MCF 10A (cell line): ENCODE results near the gene SLMAP. TPM values are rescaled to one million over a fixed set of nuclear protein-coding genes. Genes with fewer than 3 reads are reported as not detected.

Experiments
- BruUV-seq: library from RNA; stranded (reverse); fragments of 400-500 nt; replicated peaks from 2 replicates; lab custom pipeline; 2021; lab: Mats Ljungman, UMichigan
- CTCF ChIA-PET: fragments of 300-600 bp; sonication (Branson Sonifier 250); formaldehyde crosslinking; extraction: SDS; loops from one replicate; lab custom pipeline; 2021; ENCODE audit warnings: antibody characterized with exemption, inconsistent platforms; lab: Yijun Ruan, JAX
- POLR2A ChIA-PET: fragments of 300-600, 350-650 bp; sonication (Branson Sonifier 250); formaldehyde crosslinking; extraction: SDS; loops from one replicate; lab custom pipeline; 2020; ENCODE audit warnings: antibody characterized with exemption, inconsistent platforms; lab: Yijun Ruan, JAX
- DNase-seq: peaks from one replicate; pipeline ENCODE4 v3.0.0-alpha.2; 2018; ENCODE audit not compliant: unreplicated experiment
- H3K27ac Mint-ChIP-seq: one replicate; pipeline ENCODE4 v1.8.0; 2022; ENCODE audit warnings: mild to moderate bottlenecking, low read depth, mixed read lengths; ENCODE audit not compliant: unreplicated experiment
- H3K27me3 Mint-ChIP-seq: one replicate; pipeline ENCODE4 v1.8.0; 2022; ENCODE audit warnings: mixed read lengths; ENCODE audit not compliant: insufficient read depth, unreplicated experiment
- H3K36me3 Mint-ChIP-seq: one replicate; pipeline ENCODE4 v1.8.0; 2022; ENCODE audit warnings: mild to moderate bottlenecking, moderate library complexity, mixed read lengths; ENCODE audit not compliant: insufficient read depth, unreplicated experiment
- H3K4me1 Mint-ChIP-seq: one replicate; pipeline ENCODE4 v1.8.0; 2022; ENCODE audit warnings: mixed read lengths; ENCODE audit not compliant: insufficient read depth, unreplicated experiment
- H3K4me3 Mint-ChIP-seq: one replicate; pipeline ENCODE4 v1.8.0; 2022; ENCODE audit warnings: mild to moderate bottlenecking, moderate library complexity, mixed read lengths; ENCODE audit not compliant: unreplicated experiment
- H3K9me3 Mint-ChIP-seq: one replicate; pipeline ENCODE4 v1.8.0; 2022; ENCODE audit warnings: mixed read lengths; ENCODE audit not compliant: unreplicated experiment
- CTCF ChIP-seq: fragments of 200-600 bp; IDR thresholded peaks from one replicate; pipeline ENCODE4 v1.8.0; 2022; ENCODE audit warnings: antibody characterized with exemption, mild to moderate bottlenecking; ENCODE audit not compliant: unreplicated experiment
- intact Hi-C: fragments of 100-400 bp; cut with micrococcal nuclease; formaldehyde crosslinking; loops from 2 replicates; pipeline ENCODE4 v1.14.1; 2022
- total RNA-seq: library from RNA; stranded (reverse); gene quantifications from 2 replicates; pipeline ENCODE4 v1.2.3, GENCODE V29; 2022

SLMAP gene
- total RNA-seq, 1 experiment from 2014 or later: 77.9 TPM

- CTCF ChIA-PET: interaction anchor here (0.6 to 1.5 kb wide), 5 partner anchors 8 to 192 kb away, joined by 3 to 4 read pairs (median 3); no protein-coding TSS in a partner anchor
- intact Hi-C loops: loop anchor here (1.0 kb wide), 1 partner anchor 8 kb away; no protein-coding TSS in a partner anchor
- Mint-ChIP-seq H3K9me3 (no peaks in the 10 kb centered on the region), H3K4me1 (peaks cover 49% of the 10 kb centered on the region), H3K4me3 (peak overlapping the region; percentile 31), H3K27me3 (no peaks in the 10 kb centered on the region), H3K36me3 (peaks cover 6% of the 10 kb centered on the region), H3K27ac (peak overlapping the region; percentile 95)
- POLR2A ChIA-PET: interaction anchor here (0.6 to 3.9 kb wide), 10 partner anchors 8 to 157 kb away, joined by 3 to 38 read pairs (median 4); partner anchors contain the start of gene FLNB
- no peak for TF ChIP-seq CTCF
- DNase-seq: peak; percentile 93
- no TSS peak for BruUV-seq
These were observed 218.8 kb downstream of the SLMAP start for GRCh38 chr3:57974796-57975388.

- no peak for TF ChIP-seq CTCF
- DNase-seq: peak; percentile 43
- Mint-ChIP-seq H3K27ac (no peak overlapping the region), H3K4me1 (peaks cover 33% of the 10 kb centered on the region), H3K27me3 (no peaks in the 10 kb centered on the region), H3K4me3 (no peak overlapping the region), H3K36me3 (peaks cover 6% of the 10 kb centered on the region), H3K9me3 (no peaks in the 10 kb centered on the region)
- intact Hi-C loops: no loop called here
- ChIA-PET CTCF (interaction anchor here (1.1 kb wide), 2 partner anchors 8 to 200 kb away, joined by 4 to 7 read pairs; no protein-coding TSS in a partner anchor), POLR2A (interaction anchor here (1.2 to 2.1 kb wide), 4 partner anchors 10 to 71 kb away, joined by 3 to 11 read pairs (median 6); no protein-coding TSS in a partner anchor)
- BruUV-seq: no TSS peak
These were observed 221.7 kb downstream of the SLMAP start for GRCh38 chr3:57977818-57978235.

GRCh38 chr3:57978316-57978715 is 222.2 kb downstream of the SLMAP start:
- ChIA-PET POLR2A (interaction anchor here (0.6 to 2.1 kb wide), 5 partner anchors 9 to 70 kb away, joined by 3 to 11 read pairs (median 5); no protein-coding TSS in a partner anchor), CTCF (interaction anchor here (0.6 to 1.1 kb wide), 4 partner anchors 8 to 199 kb away, joined by 3 to 7 read pairs (median 4); no protein-coding TSS in a partner anchor)
- Mint-ChIP-seq H3K27me3 (no peaks in the 10 kb centered on the region), H3K4me3 (no peak overlapping the region), H3K9me3 (no peaks in the 10 kb centered on the region), H3K36me3 (peaks cover 6% of the 10 kb centered on the region), H3K27ac (no peak overlapping the region), H3K4me1 (peaks cover 33% of the 10 kb centered on the region)
- TF ChIP-seq CTCF: no peak
- TSS peak; percentile 33 for BruUV-seq
- DNase-seq: no peak
- intact Hi-C loops: no loop called here

Other genes with a start within 250 kb of the SLMAP start
- gene DNAH12, start 212.0 kb upstream of the SLMAP start, total RNA-seq: 0.47 and 0.58 TPM in 2 replicates
- 23.0 and 23.1 TPM in 2 replicates for gene PDE12, start 200.0 kb upstream of the SLMAP start, total RNA-seq
- 275 and 396 TPM in 2 replicates for gene ARF4, start 159.0 kb upstream of the SLMAP start, total RNA-seq
- gene DENND6A, start 63.2 kb upstream of the SLMAP start, total RNA-seq: 21.2 and 22.3 TPM in 2 replicates